Pancreas (tissue), 10 donors: Measurements from ENCODE around the gene PITPNM3. TPM values are rescaled to one million over a fixed set of nuclear protein-coding genes. Genes with fewer than 3 reads are reported as not detected.
"Not testable (repeated sequence)": the region's sequence is repeated elsewhere in the genome, so short reads cannot be mapped to it uniquely, and the experiment has no call there.

Experiments
- ATAC-seq, 4 donors: fragments of 200-7000 bp; cut with Tn5 transposase; one replicate each; pipeline versions ENCODE4 v1.8.0 to v1.9.1; 2020; ENCODE audit warnings: mild to moderate bottlenecking in 4 of 4, moderate library complexity in 4 of 4
- DNase-seq, 6 donors: peaks; one replicate each; pipeline ENCODE4 v3.0.0-alpha.2; 2020
- FAIRE-seq: peaks from 2 replicates; lab custom pipeline; 2012; peaks lifted over from hg19 to GRCh38; lab: Jason Lieb, UNC
- H3K27ac ChIP-seq, 4 donors: fragments of 200-600 bp; sonication (generic); 1 replicate in 3 of 4; 2 replicates in 1 of 4; pipeline versions ENCODE4 v1.5.0 to v1.8.0; 2020
- H3K27me3 ChIP-seq, 4 donors: fragments of 200-600 bp; one replicate each; pipeline ENCODE4 v1.8.0; 2021
- H3K36me3 ChIP-seq, 3 donors: fragments of 200-600 bp; sonication (generic) in 1 of 3; one replicate each; pipeline versions ENCODE4 v1.5.0 to v1.8.0; 2020 to 2021
- H3K4me1 ChIP-seq, 3 donors: fragments of 200-600 bp; one replicate each; pipeline ENCODE4 v1.8.0; 2021
- H3K4me3 ChIP-seq, 4 donors: fragments of 200-600 bp; sonication (generic) in 2 of 4; one replicate each; pipeline versions ENCODE4 v1.5.0 to v1.8.0; 2020 to 2021
- H3K9me3 ChIP-seq, 4 donors: fragments of 200-600 bp; one replicate each; pipeline ENCODE4 v1.8.0; 2021
- CTCF ChIP-seq, 4 donors: fragments of 200-600 bp; sonication (generic) in 3 of 4; IDR thresholded peaks; one replicate each; pipeline versions ENCODE4 v1.5.0 to v1.8.0; 2021; ENCODE audit warnings: antibody characterized with exemption in 4 of 4
- WGBS, 2 donors: extraction: QIAGEN DNeasy Blood & Tissue Kit; methylation state at CpG; one replicate each; pipeline ENCODE4 v1.1.7; 2013; 5-methylcytosine and 5-hydroxymethylcytosine counted together
- intact Hi-C, 3 donors: fragments of 100-400 bp; cut with DNase I; formaldehyde crosslinking; loops; one replicate each; pipeline versions ENCODE4 v1.11.1 to v1.14.2; 2022
- polyA plus RNA-seq, 2 donors: library from polyadenylated mRNA; stranded (reverse); fragments of 200-250 nt; gene quantifications; one replicate each; pipeline ENCODE4 v1.2.3, GENCODE V29; 2013
- total RNA-seq, 6 donors: library from RNA; stranded (reverse); fragmentation: NEBNext Ultra II Directional in 4 of 6; extraction: Animal tissue kit (Norgen Biotek cat#: 25700) in 4 of 6; gene quantifications; one replicate each; pipeline versions ENCODE4 v1.2.1 to v1.2.4, GENCODE V29; 2021 to 2023
- donor health status: healthy with polysubstance abuse.
- donor health status: DM: no; HTN: no; CAD: no; lungs with moderate emphysema.
- donor health status: DM: no; HTN: no; CAD: no.
- donor health status: control.
- donor health status: control.
- donor health status: Bipolar disorder and iron deficiency.
- donor health status: DM: yes; HTN: yes; CAD: no.
- donor health status: DM: no; HTN: no; CAD: no.
- donor health status: DM: no; HTN: no; CAD: no.
- donor health status: DM: yes; HTN: yes; CAD: no.

PITPNM3 gene
- total and polyA plus RNA-seq, 8 donors: 0.67 to 5.1 (median 2.5) TPM

DNA sequence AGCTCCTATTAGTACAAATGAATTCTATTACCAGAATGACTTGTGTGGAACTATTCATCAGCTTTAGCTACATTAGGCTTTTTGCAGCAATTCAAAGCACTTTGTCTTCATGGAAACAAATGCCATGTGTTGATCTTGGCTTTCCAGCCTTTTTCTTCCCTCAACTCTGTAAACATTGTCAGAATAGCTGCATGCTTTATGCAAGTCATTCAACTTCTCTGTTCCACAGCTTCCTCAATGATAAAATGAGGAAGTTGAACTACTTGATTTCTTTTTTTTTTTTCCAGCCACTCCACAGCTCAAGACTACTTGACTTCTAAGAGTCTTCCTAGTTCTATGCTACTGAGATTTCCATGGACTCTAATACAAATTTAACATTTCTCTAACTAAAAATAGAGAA, 43.0 kb upstream of the PITPNM3 start:
- intact Hi-C loops: no loop called here
- H3K9me3 ChIP-seq: no peaks in the 10 kb centered on the region
- H3K4me3 ChIP-seq: no peak overlapping the region
- DNase-seq: no peak
- no peaks in the 10 kb centered on the region for H3K27me3 ChIP-seq
- peak; percentile 81 for FAIRE-seq
- peak overlapping the region in 2 of 4 donors; percentile 23 to 27 for H3K27ac ChIP-seq
- TF ChIP-seq CTCF (IDR thresholded peaks at IDR 0.05): no peak
- H3K36me3 ChIP-seq: peaks cover 3 to 13% (median 6%) of the 10 kb centered on the region in 3 donors
- peaks cover 0 to 14% (median 8%) of the 10 kb centered on the region in 3 donors for H3K4me1 ChIP-seq
- peak in 3 of 4 donors; percentile 56 to 80 (median 71) for ATAC-seq

DNA sequence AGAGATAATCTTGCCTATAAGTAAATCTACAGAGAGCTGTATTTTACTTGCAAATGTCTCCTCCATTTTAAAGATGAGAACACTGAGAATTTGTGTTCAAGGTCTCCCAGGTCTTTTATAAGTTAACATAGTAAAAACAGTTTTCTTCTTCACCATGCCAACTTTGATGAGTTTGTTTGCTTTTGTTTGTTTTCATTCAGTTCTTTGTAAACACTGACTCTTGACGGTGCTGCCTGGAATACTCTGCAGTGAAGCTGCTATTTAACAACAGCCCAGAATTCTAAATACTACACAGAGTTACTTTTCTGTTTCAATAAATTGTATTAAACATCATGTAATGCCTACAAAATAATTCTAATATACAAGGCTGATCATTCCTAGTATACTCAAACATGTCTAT, 41.4 kb upstream of the PITPNM3 start:
- H3K4me1 ChIP-seq: peaks cover 0 to 14% (median 9%) of the 10 kb centered on the region in 3 donors
- DNase-seq (no peak), ATAC-seq (no peak), FAIRE-seq (no peak)
- H3K27me3 ChIP-seq: no peaks in the 10 kb centered on the region
- no peak for TF ChIP-seq CTCF (IDR thresholded peaks at IDR 0.05)
- H3K4me3 ChIP-seq: no peak overlapping the region
- no peaks in the 10 kb centered on the region for H3K9me3 ChIP-seq
- H3K36me3 ChIP-seq: peaks cover 3 to 20% (median 6%) of the 10 kb centered on the region in 3 donors
- 11 to 13% methylated on average over 1 of the region's 1 CpG for WGBS, 2 donors
- no peak overlapping the region for H3K27ac ChIP-seq
- intact Hi-C loops: no loop called here

GRCh38 chr17:6596941-6597340, 40.6 kb upstream of the PITPNM3 start:
- H3K4me3 ChIP-seq: no peak overlapping the region
- WGBS, 2 donors: 91 to 96% methylated on average over 4 of the region's 4 CpGs
- FAIRE-seq (no peak), DNase-seq (no peak), ATAC-seq (no peak)
- intact Hi-C loops: no loop called here
- H3K9me3 ChIP-seq: no peaks in the 10 kb centered on the region
- peaks cover 2 to 20% (median 6%) of the 10 kb centered on the region in 3 donors for H3K36me3 ChIP-seq
- no peak overlapping the region for H3K27ac ChIP-seq
- peaks cover 0 to 20% (median 14%) of the 10 kb centered on the region in 3 donors for H3K4me1 ChIP-seq
- no peak for TF ChIP-seq CTCF (IDR thresholded peaks at IDR 0.05)
- H3K27me3 ChIP-seq: no peaks in the 10 kb centered on the region

- no peak for FAIRE-seq
- WGBS, 2 donors: 77 to 87% methylated on average over 2 of the region's 2 CpGs
- Histone ChIP-seq H3K27me3 (no peaks in the 10 kb centered on the region), H3K4me3 (no peak overlapping the region), H3K27ac (no peak overlapping the region), H3K36me3 (peaks cover 0 to 20% (median 6%) of the 10 kb centered on the region in 3 donors), H3K4me1 (peaks cover 0 to 20% (median 14%) of the 10 kb centered on the region in 3 donors), H3K9me3 (no peaks in the 10 kb centered on the region)
- intact Hi-C loops: no loop called here
- no peak for TF ChIP-seq CTCF (IDR thresholded peaks at IDR 0.05)
- DNase-seq: no peak
- no peak for ATAC-seq
Measured at GRCh38 chr17:6596511-6596910, 40.2 kb upstream of the PITPNM3 start.

DNA sequence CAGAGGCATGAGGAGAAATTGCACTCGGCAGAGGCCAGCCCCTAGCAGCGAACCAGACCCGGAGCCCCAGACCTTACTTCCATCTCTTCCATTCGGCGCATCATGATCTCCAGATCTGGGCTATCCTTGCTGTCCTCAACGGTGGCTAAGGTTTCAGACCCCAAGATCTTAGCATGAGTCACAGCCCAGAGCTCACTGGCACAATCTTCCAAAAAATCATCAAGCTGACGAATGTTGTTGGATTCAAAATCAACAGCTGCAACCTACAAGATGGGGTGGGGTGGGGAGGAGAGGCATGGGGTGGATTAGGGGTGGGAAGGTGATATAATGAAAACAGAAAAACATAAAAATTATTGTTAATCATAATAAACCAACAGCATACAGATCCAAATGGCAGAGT, 39.7 kb upstream of the PITPNM3 start:
- 91 to 92% methylated on average over 7 of the region's 7 CpGs for WGBS, 2 donors
- no peak for TF ChIP-seq CTCF (IDR thresholded peaks at IDR 0.05)
- Histone ChIP-seq H3K27me3 (no peaks in the 10 kb centered on the region), H3K4me3 (no peak overlapping the region), H3K36me3 (peaks cover 0 to 20% (median 6%) of the 10 kb centered on the region in 3 donors), H3K9me3 (no peaks in the 10 kb centered on the region), H3K27ac (no peak overlapping the region), H3K4me1 (peaks cover 0 to 20% (median 14%) of the 10 kb centered on the region in 3 donors)
- no peak for ATAC-seq
- intact Hi-C loops: no loop called here
- DNase-seq: no peak
- FAIRE-seq: no peak

GRCh38 chr17:6593371-6593770, 37.0 kb upstream of the PITPNM3 start:
- H3K27ac ChIP-seq, H3K27me3 ChIP-seq, ATAC-seq, DNase-seq, intact Hi-C loops, H3K9me3 ChIP-seq, H3K4me3 ChIP-seq, FAIRE-seq: not testable (repeated sequence)
- WGBS, 2 donors: 97 to 99% methylated on average over 14 of the region's 14 CpGs
- peaks cover 3 to 41% (median 6%) of the 10 kb centered on the region in 3 donors for H3K36me3 ChIP-seq
- H3K4me1 ChIP-seq: peaks cover 0 to 13% (median 13%) of the 10 kb centered on the region in 3 donors
